Right lung (tissue), 5 donors: ENCODE results near the gene APBA2. TPM values are rescaled to one million over a fixed set of nuclear protein-coding genes. Genes with fewer than 3 reads are reported as not detected.

Experiments used
- DNase-seq, 2 donors: peaks; one replicate each; pipeline ENCODE4 v3.0.0-alpha.2; 2013
- polyA plus RNA-seq, 5 donors: library from polyadenylated mRNA; unstranded; fragments of 120-200 nt; gene quantifications; one replicate each; pipeline versions ENCODE4 v1.2.1 to v1.2.3, GENCODE V29; 2013; ENCODE audit warnings: inconsistent platforms in 1 of 5, low replicate concordance in 1 of 5; ENCODE audit not compliant: insufficient read length in 5 of 5, insufficient read depth in 1 of 5

The APBA2 gene
- polyA plus RNA-seq, 5 donors = 8.5 to 14.6 (median 11.5) TPM

GRCh38 chr15:28955993-28956421 lies 70.2 kb downstream of the APBA2 start:
- no peak for DNase-seq

GRCh38 chr15:28956491-28956890 lies 70.7 kb downstream of the APBA2 start:
- no peak for DNase-seq

GRCh38 chr15:28957606-28958498 lies 72.1 kb downstream of the APBA2 start:
- DNase-seq = no peak

- DNase-seq = no peak
Measured at GRCh38 chr15:28959326-28959725, 73.6 kb downstream of the APBA2 start.

- no peak for DNase-seq
Measured at GRCh38 chr15:28960979-28961378, 75.2 kb downstream of the APBA2 start.

GRCh38 chr15:28961391-28961790 lies 75.6 kb downstream of the APBA2 start:
- no peak for DNase-seq

- DNase-seq = no peak
Measured at GRCh38 chr15:28962851-28963710, 77.3 kb downstream of the APBA2 start.

- no peak for DNase-seq
Measured at GRCh38 chr15:28963711-28964081, 77.9 kb downstream of the APBA2 start.

- DNase-seq = no peak
Measured at GRCh38 chr15:28964098-28964497, 78.3 kb downstream of the APBA2 start.

- no peak for DNase-seq
Measured at GRCh38 chr15:28967066-28967465, 81.3 kb downstream of the APBA2 start.

GRCh38 chr15:28967990-28968389 lies 82.2 kb downstream of the APBA2 start:
- no peak for DNase-seq

GRCh38 chr15:28969511-28970085 lies 83.8 kb downstream of the APBA2 start:
- no peak for DNase-seq

GRCh38 chr15:28974142-28974541 lies 88.4 kb downstream of the APBA2 start:
- DNase-seq = no peak

GRCh38 chr15:28975766-28976179 lies 90.0 kb downstream of the APBA2 start:
- no peak for DNase-seq

GRCh38 chr15:28977377-28978010 lies 91.7 kb downstream of the APBA2 start:
- no peak for DNase-seq

- DNase-seq = no peak
Measured at GRCh38 chr15:28978011-28978378, 92.2 kb downstream of the APBA2 start.

- DNase-seq = no peak
Measured at GRCh38 chr15:28978661-28979060, 92.9 kb downstream of the APBA2 start.

GRCh38 chr15:28979208-28979841 lies 93.6 kb downstream of the APBA2 start:
- peak in 1 of 2 donors; percentile 42 for DNase-seq

- DNase-seq = no peak
Measured at GRCh38 chr15:28980709-28981350, 95.1 kb downstream of the APBA2 start.

GRCh38 chr15:28981351-28981720 lies 95.6 kb downstream of the APBA2 start:
- no peak for DNase-seq

GRCh38 chr15:28981921-28982320 lies 96.1 kb downstream of the APBA2 start:
- no peak for DNase-seq
